Fibroblast of pulmonary artery (primary cell): ENCODE measurements around the gene TGIF2LY.
"Not testable (repeated sequence)": the region's sequence is repeated elsewhere in the genome, so short reads cannot be mapped to it uniquely, and the experiment has no call there.

Experiments used
- DNase-seq: peaks from one replicate; pipeline ENCODE4 v3.0.0-alpha.2; 2010; ENCODE audit warnings: low read depth
- H3K4me3 ChIP-seq: replicated peaks from 2 replicates; pipeline ENCODE4 v1.5.1; 2011; ENCODE audit warnings: low read depth, mild to moderate bottlenecking, control low read depth, low read length, moderate library complexity

Gene TGIF2LY

GRCh38 chrY:3578767-3579166, at the start of gene TGIF2LY:
Gene TGIF2LY (plus strand): TSS chrY:3579067. CDS start chrY:3579245, 178 bp downstream.
- H3K4me3 ChIP-seq, DNase-seq: not testable (repeated sequence)
